GM18526 (cell line): ENCODE data around the gene PRSS38.

Experiments used
- POLR2A ChIP-seq: IDR thresholded peaks from 3 replicates; pipeline ENCODE4 v1.6.1; 2011; ENCODE audit not compliant: insufficient read length; ENCODE audit errors: extremely low read depth

PRSS38 gene

DNA sequence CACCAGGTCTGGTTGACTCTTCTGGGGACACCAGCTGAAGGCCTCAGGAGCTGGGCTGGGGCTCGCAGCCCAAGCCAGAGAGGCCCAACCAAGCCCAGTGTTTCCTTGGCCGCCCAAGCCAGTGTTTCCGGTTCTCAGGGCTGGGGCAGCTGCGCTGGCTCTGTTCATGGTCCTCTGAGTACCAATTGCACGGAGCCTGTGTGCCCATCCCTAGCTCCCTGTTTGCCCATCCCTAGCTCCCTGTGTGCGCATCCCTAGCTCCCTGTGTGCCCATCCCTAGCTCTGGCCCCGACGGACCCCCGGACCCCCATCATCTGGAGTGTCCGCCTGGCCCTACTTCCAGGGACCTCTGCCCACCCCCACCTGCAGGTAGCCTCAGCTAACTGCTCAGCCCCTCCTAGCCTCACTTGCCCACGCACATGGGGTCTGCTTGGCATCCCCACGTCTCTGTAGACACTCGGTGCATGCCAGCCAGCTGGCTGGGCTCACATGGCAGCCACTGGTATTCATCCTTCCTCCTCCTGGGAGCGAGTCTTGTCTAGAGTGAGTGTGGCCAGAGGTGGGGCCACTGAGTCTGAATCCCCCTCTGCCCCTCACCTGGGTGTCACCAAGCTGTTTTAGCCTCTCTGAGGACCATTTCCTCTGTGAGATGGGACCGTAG lies 68.3 kb downstream of the PRSS38 start:
- no peak for TF ChIP-seq POLR2A

DNA sequence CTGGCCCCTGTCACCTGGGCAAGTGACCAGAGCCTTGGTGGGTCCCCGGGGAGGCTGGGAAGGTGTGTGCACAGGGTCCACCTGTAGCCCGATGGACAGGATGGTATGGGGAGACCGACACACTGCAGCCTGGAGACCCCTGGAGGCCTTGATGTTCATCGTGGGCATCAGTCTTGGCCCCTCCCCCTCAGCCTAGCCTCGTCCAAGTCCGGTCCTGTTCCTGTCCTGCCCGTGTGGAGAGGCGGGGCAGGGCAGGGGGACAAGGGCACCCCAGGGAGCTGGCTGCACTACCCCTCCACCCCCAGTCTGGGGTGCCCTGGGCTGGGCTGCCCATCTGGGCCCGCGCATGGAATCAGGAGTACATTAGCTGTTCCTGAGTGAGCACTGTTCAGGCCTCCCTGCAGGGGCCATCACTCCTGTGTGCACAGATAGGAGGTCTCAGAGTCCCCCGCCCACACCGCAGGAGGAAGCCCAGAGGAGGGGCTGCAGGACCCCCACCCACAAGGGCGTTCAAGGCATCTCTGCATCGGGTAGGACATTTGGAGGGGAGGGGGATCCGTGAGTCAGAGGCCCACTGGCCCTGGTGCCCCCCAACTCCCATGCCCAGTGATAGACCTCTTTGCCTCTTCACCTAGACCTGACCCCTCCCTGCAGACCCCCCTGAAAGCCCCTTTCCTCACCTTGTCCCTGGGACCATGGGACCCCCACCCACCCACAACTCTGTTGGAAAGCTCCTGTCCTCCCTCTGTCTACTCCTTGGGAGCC lies 69.1 kb downstream of the PRSS38 start:
- TF ChIP-seq POLR2A: no peak

DNA sequence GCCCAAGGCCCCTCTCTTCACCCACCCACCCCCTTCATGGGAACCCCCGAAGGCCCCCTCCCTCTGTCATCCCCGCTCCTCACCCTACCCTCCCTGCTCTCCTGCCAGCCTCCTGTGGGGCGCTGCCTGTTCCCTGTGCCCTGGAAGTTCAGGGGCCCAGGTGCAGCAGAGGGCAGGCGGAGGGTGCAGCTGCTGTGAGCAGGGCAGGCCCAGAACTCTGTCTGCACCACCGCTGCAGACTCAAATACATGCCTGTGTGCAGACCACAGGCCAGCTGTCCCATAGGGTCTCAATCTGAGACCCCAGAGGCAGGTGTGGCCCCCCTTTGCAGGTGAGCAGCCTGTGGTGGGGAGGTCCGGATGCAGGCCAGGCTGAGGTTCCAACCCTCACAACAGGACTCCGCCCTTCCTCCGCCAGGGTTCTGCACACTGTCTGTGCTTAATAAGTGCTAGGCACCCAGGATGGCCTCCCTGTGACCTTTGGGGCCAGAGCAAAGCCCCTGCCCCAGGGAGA lies 69.7 kb downstream of the PRSS38 start:
- no peak for TF ChIP-seq POLR2A

DNA sequence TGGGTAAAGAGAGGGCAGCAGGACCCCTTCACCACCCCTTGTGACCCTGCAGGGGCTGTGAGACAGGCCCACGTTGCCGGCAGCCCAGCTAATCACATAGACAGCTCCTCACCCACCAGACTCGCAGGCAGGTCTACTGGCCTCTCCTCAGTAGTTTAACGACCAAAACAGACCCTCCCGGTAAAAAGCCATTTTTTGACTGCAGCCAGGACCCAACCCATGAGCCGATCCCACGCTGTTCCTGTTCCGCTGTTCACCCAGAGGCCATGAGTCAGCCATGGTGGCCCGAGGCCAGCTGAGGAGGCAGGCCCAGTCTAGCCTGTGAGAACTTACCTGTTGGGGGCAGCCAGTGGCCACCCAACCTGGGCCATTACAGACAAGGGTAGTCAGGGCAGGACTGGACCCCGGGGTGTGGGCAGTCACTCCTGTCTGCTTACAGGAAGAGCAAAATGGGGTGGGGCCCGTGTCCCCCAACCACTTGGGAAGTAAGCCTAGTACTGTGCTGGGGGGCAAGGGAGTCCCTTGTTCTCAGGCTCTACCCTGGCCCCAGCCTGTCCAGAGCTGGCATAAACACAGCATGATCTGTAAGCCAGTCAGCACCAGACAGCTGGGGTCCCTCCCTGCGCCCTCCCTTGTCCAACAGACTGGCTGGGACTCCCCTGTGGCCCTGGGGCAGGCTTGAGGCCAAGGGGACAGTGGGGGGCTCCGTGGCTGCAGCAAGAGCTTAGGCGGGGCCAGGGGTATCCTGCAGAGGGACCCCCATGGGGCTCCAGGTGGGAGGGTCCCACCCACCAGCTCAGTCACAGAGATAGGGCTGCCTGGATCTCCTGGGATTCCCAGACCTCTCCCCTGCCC lies 70.4 kb downstream of the PRSS38 start:
- TF ChIP-seq POLR2A: no peak

DNA sequence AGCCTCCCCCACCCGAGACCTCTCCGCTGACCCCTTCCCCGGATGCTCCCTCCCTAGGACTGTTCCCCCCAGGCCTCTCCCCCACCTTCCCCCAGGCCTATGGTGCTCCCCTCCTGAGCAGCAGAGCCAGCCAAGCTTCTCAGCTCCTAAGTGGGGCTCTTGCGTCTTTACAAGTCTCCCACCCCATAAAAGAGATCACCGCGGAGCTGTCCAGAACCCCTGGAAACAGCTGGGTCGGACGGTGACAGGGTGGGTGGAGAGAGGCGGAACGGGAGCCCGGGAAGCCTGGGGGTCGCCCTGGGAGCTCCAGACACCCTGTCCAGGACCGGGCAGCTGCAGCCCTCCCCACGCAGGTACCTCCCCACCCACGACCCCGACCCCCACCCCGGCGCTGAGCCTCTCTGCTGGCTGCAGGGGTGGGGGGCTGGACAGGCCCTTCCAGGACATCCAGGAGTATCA lies 71.1 kb downstream of the PRSS38 start:
- no peak for TF ChIP-seq POLR2A

DNA sequence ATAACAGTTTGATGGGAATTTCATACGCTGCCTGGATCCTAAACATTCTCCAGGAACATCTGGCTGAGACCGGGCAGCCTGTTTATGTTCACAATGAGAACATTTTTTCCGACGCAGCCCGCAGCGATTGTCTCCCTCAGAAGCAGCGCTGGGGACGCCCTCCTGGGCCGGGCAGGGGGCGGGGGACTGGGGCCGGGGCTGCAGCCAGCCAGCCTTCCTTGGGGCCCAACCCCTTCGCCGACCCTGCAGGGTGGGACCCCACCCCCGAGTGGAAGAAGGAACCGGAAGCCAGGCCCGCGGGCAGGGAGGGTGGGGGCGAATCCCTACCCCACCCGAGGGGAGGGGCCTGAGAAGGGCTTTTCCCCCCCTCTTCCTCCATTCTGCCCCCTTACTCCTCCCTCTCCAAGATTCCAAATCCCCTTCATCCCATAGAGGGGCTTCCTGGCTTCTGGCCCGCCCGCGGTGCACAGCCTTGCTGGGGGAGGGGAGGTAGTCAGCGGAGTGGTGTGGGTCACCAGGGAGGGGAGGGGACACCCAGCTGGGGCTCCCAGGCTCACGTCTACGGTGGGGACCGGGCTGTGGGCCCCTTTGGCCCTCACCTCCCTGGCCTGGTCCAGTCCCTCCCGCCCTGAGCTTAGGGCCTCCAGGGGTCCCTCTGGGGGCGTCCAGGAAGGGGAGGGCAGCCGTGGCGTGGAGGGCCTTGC lies 71.7 kb downstream of the PRSS38 start:
- TF ChIP-seq POLR2A: no peak

DNA sequence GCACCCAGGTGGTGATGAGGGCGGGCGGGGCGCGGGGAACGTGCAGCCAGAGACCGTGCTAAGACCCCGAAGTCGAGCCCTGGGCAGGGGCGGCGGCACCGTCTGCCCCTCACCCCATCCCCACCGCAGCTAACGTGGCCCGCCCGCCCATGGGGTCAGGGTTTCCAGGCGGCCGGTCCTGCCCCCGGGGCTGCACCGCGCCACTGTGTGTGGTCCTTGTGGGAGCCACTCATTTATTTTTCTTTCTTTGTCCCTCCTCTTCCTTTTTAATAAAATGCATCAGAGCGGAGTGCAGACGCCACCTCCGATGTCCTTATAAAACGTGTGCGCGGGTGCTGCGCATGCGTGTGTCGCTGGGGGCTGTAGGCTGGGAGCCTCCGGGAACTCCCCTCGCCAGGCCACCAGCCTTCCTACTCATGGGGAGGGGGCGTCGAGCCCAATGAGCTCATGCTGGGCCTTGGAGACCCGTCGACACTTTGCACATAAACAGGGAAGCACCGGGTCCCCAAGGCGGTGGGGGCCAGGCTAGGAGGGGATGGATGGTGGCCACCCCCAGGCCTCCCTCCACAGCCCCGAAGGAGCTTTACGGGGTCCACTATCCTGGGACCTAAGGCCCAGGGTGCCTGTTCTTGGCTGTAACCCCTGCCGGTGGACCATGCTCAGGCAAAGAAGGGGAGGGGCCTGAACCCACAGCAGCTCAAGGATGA lies 72.4 kb downstream of the PRSS38 start:
- TF ChIP-seq POLR2A: no peak

DNA sequence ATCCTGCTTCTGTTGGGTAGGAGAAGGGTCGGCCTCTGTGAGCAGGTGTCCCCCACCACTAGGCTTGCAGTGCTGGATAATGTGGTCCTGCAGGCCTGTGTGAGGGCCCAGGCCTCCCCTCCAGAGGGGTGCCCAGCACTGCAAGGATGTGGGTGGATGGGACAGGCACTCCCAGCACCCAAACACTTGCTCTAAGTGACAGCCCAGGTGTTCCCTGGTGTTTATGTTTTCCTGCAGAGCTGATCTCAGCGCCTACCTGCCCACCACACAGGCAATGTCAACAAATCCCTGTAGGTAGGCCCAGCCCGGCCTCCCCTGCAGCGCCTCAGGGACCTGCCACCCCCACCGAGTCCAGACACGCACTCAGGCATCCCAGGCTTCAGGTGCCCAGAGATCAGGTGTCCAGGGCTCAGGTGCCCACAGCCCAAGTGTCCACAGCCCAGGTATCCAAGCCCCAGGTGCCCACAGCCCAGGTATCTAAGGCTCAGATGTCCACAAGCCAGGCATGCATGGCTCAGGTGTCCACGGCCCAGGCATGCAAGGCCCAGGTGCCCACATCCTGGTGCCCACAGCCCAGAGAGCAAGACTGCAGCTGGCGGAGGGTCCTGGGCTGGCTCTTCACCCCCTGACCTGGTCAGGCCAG lies 73.0 kb downstream of the PRSS38 start:
- no peak for TF ChIP-seq POLR2A

DNA sequence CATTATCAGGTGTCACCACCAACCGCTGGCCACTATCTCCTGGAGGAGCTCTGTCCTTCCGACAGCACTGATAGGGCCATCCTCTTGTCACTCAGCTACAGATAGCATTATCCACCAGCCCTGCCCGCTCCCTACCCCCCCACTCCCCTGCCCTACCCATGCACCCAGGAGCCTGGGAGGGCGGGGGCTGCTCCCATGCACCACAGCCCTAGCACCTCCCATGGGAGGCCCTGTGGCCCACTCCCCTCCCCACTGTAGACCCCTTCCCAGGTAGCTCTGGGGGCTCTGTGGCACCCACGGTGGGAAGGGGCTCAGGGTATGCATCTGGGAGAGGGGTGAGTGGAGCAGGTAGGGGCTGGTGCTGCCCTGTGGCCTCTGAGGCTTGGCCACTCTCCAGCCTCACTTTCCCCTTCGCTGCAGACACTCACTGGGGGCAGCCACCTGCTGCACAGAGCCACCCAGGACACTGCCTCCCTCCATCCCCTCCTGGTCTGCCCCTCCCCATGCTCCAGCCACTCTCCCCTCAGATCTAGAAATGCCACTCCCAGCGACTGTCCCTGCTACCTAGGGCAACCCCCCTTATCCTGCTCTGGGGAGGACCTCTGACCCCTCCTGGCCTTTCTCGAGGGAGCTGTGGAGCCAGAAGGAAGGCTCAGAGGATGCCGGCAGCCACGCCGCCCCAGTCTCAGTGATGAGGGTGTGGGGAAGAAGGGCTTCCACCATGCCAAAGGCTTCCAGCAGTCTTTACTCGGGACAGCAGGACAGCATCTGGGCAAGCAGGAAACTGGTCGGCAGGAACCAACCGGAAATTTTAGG lies 73.8 kb downstream of the PRSS38 start:
- no peak for TF ChIP-seq POLR2A

DNA sequence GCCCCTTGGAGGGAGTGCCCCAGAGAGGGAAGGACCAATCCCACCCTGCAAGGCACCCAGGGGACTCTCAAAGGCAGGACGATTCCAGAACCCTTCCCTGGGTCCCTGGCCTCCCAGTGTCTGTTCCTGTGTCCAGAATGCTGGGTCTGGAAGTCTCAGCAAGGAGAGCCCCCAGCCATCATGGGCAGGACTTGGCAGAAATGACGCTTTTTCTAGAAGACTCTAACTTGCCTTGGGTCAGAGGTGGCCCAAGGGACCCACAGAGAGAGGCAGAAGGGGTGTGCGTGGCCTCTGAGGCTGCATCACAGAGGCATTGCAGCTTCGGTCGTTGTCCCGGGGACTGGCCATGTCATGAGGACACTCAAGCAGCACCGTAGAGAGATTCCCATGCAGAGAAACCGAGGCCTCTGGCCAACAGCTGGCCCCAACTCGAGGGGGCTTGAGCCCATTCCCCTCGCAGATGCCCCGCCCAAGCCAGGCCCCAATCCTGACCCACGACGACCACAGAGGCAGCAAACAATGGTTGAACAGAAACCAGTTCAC lies 74.5 kb downstream of the PRSS38 start:
- TF ChIP-seq POLR2A: no peak

DNA sequence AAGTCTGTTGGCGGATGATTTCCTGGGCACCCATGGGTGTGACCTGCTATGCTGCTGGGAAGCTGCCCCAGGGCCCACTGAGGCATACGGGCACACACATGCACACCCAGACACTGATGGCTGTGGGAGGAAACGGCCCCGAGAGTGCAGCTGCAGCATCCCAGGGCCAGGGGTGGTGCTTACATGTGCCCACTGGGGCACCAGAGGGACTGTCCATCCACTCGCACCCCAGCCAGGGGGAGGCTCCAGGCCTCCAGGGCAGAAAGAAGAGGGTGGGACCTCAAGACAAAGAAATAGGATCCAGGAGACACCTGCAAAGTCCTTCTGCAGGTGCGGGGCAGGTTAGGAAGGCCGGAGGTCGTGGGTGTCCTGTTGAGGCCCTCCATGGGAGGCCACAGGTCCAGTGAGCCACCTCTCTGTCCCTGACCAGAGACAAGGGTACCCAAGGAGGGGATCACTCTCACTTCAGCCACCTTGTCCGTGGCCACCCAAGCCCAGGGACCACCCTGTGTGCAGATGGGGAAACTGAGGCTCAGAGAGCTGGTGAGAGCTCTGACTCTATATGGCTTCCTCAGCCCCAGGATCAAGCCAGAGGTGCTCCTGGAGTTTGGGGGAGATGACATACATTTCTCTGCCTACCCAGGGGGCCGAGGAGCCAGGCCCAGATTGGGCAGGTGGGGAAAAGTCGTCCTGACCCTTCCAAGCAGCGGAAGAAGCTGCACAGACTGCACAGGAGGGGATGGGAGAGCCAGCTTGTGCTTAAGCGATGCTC lies 75.2 kb downstream of the PRSS38 start:
- no peak for TF ChIP-seq POLR2A
